ENCODE data around the gene UBASH3A. TPM values are rescaled to one million over a fixed set of nuclear protein-coding genes. Genes with fewer than 3 reads are reported as not detected.

The UBASH3A gene
- total and polyA plus RNA-seq, 4 donors = 0.10 to 1.4 (median 0.75) TPM; not detected in 1

DNA sequence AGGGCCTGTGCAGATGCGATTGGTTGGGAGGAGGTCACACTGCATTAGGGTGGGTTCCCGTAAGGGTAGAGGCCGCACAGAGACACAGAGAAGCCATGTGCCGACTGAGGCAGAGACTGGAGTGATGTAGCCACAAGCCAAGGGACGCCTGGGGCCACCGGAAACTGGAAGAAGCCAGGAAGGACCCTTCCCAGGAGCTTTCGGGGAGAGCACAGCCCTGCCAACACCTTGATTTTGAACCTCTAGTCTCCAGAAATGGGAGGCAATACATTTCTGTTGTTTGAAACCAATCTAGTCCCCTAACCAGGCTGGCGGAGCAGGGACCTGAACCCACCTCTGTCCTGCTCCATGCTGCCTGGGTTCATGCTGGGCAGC lies 10.8 kb downstream of the UBASH3A start:
- Histone ChIP-seq H3K4me3 (ENCODE audit: low read length in 2 of 2) (no peak overlapping the region), H3K27me3 (ENCODE audit: control insufficient read depth in 1 of 2, insufficient read depth in 2 of 2, low read length in 1 of 2) (no peaks in the 10 kb centered on the region), H3K27ac (ENCODE audit: low read depth in 1 of 2, low read length in 2 of 2) (no peak overlapping the region), H3K4me1 (ENCODE audit: control insufficient read depth in 1 of 2, insufficient read depth in 2 of 2, low read length in 2 of 2) (no peaks in the 10 kb centered on the region), H3K36me3 (ENCODE audit: control insufficient read depth in 1 of 2, insufficient read depth in 2 of 2, low read length in 1 of 2) (no peaks in the 10 kb centered on the region), H3K9me3 (ENCODE audit: control insufficient read depth, low read length) (peaks cover 2% of the 10 kb centered on the region)
- intact Hi-C loops (cut with DNase I) = no loop called here
- DNase-seq = no peak
- 91 to 96% methylated on average over 8 of the region's 8 CpGs for WGBS, 2 donors
- ATAC-seq (ENCODE audit: low FRiP score) = no peak

DNA sequence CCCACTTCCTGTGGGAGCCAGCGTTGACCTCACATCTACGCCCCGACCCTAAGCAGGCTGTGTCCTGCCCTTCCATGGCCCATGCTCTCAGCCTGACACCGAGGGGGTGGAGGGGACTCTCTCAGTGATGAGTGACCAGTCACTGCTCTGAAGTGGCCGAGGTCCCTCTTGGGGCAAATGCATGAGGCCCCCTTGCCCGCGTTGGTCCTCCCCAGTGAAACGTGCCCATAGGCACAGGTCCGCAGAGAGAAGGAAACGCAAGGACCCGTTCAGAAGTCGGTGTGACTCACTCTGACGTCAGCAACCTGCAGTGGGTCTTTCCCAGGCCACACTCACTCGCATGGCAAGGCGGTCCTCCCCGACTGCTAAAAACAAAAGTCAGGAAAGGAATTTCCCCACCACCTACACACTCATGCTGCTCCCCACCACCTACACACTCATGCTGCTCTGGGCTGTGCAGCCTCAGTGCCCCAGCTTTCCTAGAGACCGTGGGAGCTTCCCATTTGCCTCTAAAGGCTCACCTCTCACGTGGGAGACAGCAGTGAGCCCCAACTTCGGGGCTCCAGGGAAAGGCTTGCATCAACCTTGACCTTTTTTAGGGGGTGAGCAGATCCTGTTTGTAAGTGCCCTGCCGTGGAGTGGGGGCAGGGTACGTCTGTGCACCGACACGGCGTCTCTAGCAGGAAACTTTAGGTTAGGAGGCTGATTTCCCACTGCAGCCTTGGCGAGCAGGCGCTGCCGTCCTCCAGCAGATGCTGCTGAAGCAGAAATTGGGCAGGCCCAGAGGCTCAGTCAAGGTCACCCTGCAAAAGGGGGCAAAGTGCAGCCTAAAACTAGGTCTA lies 11.4 kb downstream of the UBASH3A start:
- Histone ChIP-seq H3K27ac (ENCODE audit: low read depth in 1 of 2, low read length in 2 of 2) (no peak overlapping the region), H3K4me1 (ENCODE audit: control insufficient read depth in 1 of 2, insufficient read depth in 2 of 2, low read length in 2 of 2) (no peaks in the 10 kb centered on the region), H3K36me3 (ENCODE audit: control insufficient read depth in 1 of 2, insufficient read depth in 2 of 2, low read length in 1 of 2) (no peaks in the 10 kb centered on the region), H3K9me3 (ENCODE audit: control insufficient read depth, low read length) (peaks cover 2% of the 10 kb centered on the region), H3K4me3 (ENCODE audit: low read length in 2 of 2) (no peak overlapping the region), H3K27me3 (ENCODE audit: control insufficient read depth in 1 of 2, insufficient read depth in 2 of 2, low read length in 1 of 2) (no peaks in the 10 kb centered on the region)
- intact Hi-C loops (cut with DNase I) = no loop called here
- DNase-seq (no peak), ATAC-seq (ENCODE audit: low FRiP score) (no peak)
- 42 to 45% methylated on average over 27 of the region's 27 CpGs for WGBS, 2 donors

DNA sequence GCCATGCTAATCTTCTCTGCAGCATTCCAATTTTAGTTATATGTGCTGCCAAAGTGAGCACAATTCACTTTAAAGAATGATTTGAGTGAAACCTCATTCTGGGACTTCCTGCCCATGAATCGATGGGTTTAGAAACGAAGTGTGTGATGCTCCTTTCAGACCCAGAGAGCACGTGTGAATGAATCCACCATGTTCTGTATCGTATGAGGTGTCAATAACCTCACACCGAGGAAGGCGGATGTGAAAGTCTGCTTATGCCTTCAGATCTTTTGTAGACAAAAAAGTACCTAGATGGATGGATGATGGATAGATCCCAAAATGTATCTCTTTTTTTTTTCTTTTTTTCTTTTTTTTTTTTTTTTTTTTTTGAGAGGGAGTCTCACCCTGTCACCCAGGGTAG lies 13.8 kb downstream of the UBASH3A start:
- DNase-seq = no peak
- intact Hi-C loops (cut with DNase I) = no loop called here
- Histone ChIP-seq H3K9me3 (ENCODE audit: control insufficient read depth, low read length) (peaks cover 4% of the 10 kb centered on the region), H3K27me3 (ENCODE audit: control insufficient read depth in 1 of 2, insufficient read depth in 2 of 2, low read length in 1 of 2) (no peaks in the 10 kb centered on the region), H3K4me3 (ENCODE audit: low read length in 2 of 2) (no peak overlapping the region), H3K27ac (ENCODE audit: low read depth in 1 of 2, low read length in 2 of 2) (no peak overlapping the region), H3K4me1 (ENCODE audit: control insufficient read depth in 1 of 2, insufficient read depth in 2 of 2, low read length in 2 of 2) (no peaks in the 10 kb centered on the region), H3K36me3 (ENCODE audit: control insufficient read depth in 1 of 2, insufficient read depth in 2 of 2, low read length in 1 of 2) (no peaks in the 10 kb centered on the region)
- ATAC-seq (ENCODE audit: low FRiP score) = no peak
- 82 to 86% methylated on average over 6 of the region's 6 CpGs for WGBS, 2 donors

DNA sequence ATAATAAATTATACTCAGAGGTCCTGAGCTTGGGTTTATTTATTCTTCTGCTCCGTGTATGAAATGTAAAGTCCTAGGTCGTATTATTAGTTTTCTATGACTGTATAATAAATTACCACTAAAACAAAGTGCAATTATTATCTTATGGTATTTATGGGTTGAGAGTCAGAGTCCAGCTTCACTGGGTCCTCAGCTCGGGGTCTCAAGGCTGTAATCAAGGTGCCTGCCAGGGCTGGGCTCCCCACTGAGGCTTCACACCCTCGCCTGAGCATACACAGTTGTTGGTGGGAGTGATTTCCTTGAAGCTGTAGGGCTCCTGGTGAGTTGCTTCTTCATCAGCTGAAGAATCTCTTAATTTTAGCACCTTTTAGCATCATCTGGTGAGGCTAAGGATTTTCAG lies 15.2 kb downstream of the UBASH3A start:
- 27 to 36% methylated on average over 4 of the region's 4 CpGs for WGBS, 2 donors
- ATAC-seq (ENCODE audit: low FRiP score) = no peak

DNA sequence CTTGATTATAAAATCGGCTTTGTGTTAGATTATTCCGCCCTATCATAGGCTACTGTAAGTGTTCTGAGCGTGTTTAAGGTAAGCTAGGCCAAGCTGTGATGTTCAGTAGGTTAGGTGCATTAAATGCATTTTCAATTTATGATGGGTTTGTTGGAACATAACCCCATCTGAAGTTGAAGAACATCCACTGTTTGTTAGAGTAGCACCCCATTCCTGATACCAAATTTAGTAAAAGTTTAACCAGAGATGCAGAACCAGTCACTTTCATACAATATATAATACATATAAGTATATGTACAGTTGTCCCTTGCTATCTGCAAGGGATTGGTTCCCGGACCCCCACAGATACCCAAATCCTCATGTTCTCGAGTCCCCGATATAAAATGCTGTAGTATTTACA lies 16.1 kb downstream of the UBASH3A start:
- 85 to 89% methylated on average over 6 of the region's 6 CpGs for WGBS, 2 donors
- no peak overlapping the region for H3K27ac ChIP-seq (ENCODE audit: low read depth in 1 of 2, low read length in 2 of 2)
- no peak for DNase-seq
- no peaks in the 10 kb centered on the region for H3K27me3 ChIP-seq (ENCODE audit: control insufficient read depth in 1 of 2, insufficient read depth in 2 of 2, low read length in 1 of 2)
- no peaks in the 10 kb centered on the region for H3K4me1 ChIP-seq (ENCODE audit: control insufficient read depth in 1 of 2, insufficient read depth in 2 of 2, low read length in 2 of 2)
- no peaks in the 10 kb centered on the region for H3K36me3 ChIP-seq (ENCODE audit: control insufficient read depth in 1 of 2, insufficient read depth in 2 of 2, low read length in 1 of 2)
- H3K9me3 ChIP-seq (ENCODE audit: control insufficient read depth, low read length) = peaks cover 4% of the 10 kb centered on the region
- no peak overlapping the region for H3K4me3 ChIP-seq (ENCODE audit: low read length in 2 of 2)
- no peak for ATAC-seq (ENCODE audit: low FRiP score)
- intact Hi-C loops (cut with DNase I) = no loop called here

More for the DNA sequence above, 15.2 kb downstream of the UBASH3A start:
- no peak overlapping the region for H3K4me3 ChIP-seq (ENCODE audit: low read length in 2 of 2)
- peaks cover 4% of the 10 kb centered on the region for H3K9me3 ChIP-seq (ENCODE audit: control insufficient read depth, low read length)
- no peaks in the 10 kb centered on the region for H3K4me1 ChIP-seq (ENCODE audit: control insufficient read depth in 1 of 2, insufficient read depth in 2 of 2, low read length in 2 of 2)
- no peaks in the 10 kb centered on the region for H3K36me3 ChIP-seq (ENCODE audit: control insufficient read depth in 1 of 2, insufficient read depth in 2 of 2, low read length in 1 of 2)
- H3K27me3 ChIP-seq (ENCODE audit: control insufficient read depth in 1 of 2, insufficient read depth in 2 of 2, low read length in 1 of 2) = no peaks in the 10 kb centered on the region
- H3K27ac ChIP-seq (ENCODE audit: low read depth in 1 of 2, low read length in 2 of 2) = no peak overlapping the region
- no peak for DNase-seq
- intact Hi-C loops (cut with DNase I) = no loop called here

DNA sequence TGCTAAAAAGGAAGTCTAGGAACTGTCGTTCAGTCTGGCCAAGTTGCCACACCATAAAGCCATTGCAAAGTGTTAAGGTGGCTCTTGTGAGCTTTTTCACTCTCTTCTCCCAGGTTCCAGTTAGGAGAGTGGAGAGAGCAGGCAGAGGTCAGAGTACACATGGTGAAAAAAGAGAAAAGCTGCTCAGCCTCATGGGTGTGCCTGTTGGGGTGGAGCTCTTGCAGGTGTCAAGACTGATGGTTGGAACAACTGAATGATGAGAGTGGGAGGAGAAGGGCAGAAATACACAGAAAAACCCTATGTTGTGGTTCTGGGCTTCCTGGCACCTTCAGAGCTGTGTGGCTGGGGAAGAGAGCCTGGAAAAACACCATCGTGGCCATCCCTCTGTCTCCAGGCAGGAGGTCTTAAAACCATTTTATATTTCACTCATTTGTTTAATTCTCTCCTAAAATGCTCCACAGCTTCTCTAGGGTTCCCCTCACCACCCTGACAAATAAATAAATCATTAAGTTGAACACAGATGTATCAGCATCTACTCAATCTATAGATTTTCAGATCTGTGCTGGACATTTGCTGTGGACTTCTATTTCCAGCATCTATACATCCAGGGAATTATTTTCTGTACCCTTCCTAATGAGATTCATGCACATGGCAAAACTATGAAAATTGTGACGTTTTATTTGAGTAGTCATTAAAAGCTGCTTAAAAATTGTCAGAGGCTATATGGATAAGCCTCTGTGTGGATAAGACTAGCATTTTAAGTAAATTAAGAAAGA lies 17.5 kb downstream of the UBASH3A start:
- intact Hi-C loops (cut with DNase I) = no loop called here
- ATAC-seq (ENCODE audit: low FRiP score) (no peak), DNase-seq (no peak)
- Histone ChIP-seq H3K36me3 (ENCODE audit: control insufficient read depth in 1 of 2, insufficient read depth in 2 of 2, low read length in 1 of 2) (no peaks in the 10 kb centered on the region), H3K27ac (ENCODE audit: low read depth in 1 of 2, low read length in 2 of 2) (no peak overlapping the region), H3K4me3 (ENCODE audit: low read length in 2 of 2) (no peak overlapping the region), H3K27me3 (ENCODE audit: control insufficient read depth in 1 of 2, insufficient read depth in 2 of 2, low read length in 1 of 2) (no peaks in the 10 kb centered on the region), H3K9me3 (ENCODE audit: control insufficient read depth, low read length) (peaks cover 4% of the 10 kb centered on the region), H3K4me1 (ENCODE audit: control insufficient read depth in 1 of 2, insufficient read depth in 2 of 2, low read length in 2 of 2) (no peaks in the 10 kb centered on the region)
- WGBS, 2 donors = 72 to 76% methylated on average over 3 of the region's 3 CpGs

DNA sequence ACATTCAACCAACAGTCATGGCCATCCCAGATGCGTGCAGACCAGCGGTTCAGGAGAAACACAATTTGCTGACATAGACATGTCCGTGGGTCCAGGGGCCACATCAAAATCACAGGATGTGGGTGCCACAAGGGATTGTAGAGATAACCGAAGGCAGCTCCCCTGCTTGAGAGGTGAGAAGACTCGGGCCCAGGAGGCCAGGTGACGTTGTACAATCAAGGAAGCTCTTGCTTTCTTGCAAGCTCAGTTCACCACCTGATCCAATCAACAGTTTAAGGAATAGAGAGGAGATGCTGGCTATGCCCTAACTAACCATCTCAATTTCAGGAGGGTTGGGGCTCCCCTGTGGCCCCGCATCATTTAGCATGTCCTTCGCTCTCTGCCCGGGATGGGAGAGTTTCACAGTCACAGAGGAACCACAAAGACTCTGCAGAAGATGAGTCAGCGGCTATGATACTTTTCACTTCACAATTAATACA lies 19.5 kb downstream of the UBASH3A start:
- Histone ChIP-seq H3K27ac (ENCODE audit: low read depth in 1 of 2, low read length in 2 of 2) (no peak overlapping the region), H3K4me1 (ENCODE audit: control insufficient read depth in 1 of 2, insufficient read depth in 2 of 2, low read length in 2 of 2) (no peaks in the 10 kb centered on the region), H3K9me3 (ENCODE audit: control insufficient read depth, low read length) (peaks cover 3% of the 10 kb centered on the region), H3K27me3 (ENCODE audit: control insufficient read depth in 1 of 2, insufficient read depth in 2 of 2, low read length in 1 of 2) (no peaks in the 10 kb centered on the region), H3K36me3 (ENCODE audit: control insufficient read depth in 1 of 2, insufficient read depth in 2 of 2, low read length in 1 of 2) (no peaks in the 10 kb centered on the region), H3K4me3 (ENCODE audit: low read length in 2 of 2) (no peak overlapping the region)
- 80 to 84% methylated on average over 10 of the region's 10 CpGs for WGBS, 2 donors
- ATAC-seq (ENCODE audit: low FRiP score) = no peak
- intact Hi-C loops (cut with DNase I) = no loop called here
- DNase-seq = no peak

DNA sequence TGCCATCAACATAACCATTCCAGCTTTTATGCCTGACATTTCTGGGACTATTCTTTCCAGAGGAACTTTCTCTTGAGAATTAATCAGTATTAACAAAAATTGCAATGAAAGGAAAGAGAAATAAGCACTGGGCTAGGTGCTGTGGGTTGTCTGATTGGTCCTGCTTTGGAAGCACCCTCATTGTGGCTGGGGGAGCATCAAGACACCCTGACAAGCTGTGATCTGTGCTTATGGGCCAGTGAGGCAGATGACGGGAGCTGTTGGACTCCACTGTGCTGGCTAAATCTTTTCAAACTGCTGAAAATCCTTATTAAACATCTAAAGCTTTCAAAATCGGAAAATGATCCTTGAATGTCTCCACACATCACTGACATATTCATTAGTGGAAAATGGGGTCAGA lies 20.0 kb downstream of the UBASH3A start:
- Histone ChIP-seq H3K9me3 (ENCODE audit: control insufficient read depth, low read length) (peaks cover 3% of the 10 kb centered on the region), H3K4me3 (ENCODE audit: low read length in 2 of 2) (no peak overlapping the region), H3K27ac (ENCODE audit: low read depth in 1 of 2, low read length in 2 of 2) (no peak overlapping the region), H3K4me1 (ENCODE audit: control insufficient read depth in 1 of 2, insufficient read depth in 2 of 2, low read length in 2 of 2) (no peaks in the 10 kb centered on the region), H3K36me3 (ENCODE audit: control insufficient read depth in 1 of 2, insufficient read depth in 2 of 2, low read length in 1 of 2) (no peaks in the 10 kb centered on the region), H3K27me3 (ENCODE audit: control insufficient read depth in 1 of 2, insufficient read depth in 2 of 2, low read length in 1 of 2) (no peaks in the 10 kb centered on the region)
- no peak for ATAC-seq (ENCODE audit: low FRiP score)
- no peak for DNase-seq
- WGBS, 2 donors = 68 to 78% methylated on average over 2 of the region's 2 CpGs
- intact Hi-C loops (cut with DNase I) = no loop called here
